HL-60 (cell line): ENCODE measurements around the gene ASB16.
A peak's percentile ranks its signal among the peaks of the same experiment; 100 is the strongest.

Experiments
- DNase-seq, 2 experiments: peaks; one replicate each; pipeline ENCODE4 v3.0.0-alpha.2; 2010 to 2020; ENCODE audit warnings: low read depth in 1 of 2, low spot score in 1 of 2
- H3K27ac ChIP-seq: fragments of 250-450 bp; sonication (Bioruptor Pico); replicated peaks from 2 replicates; pipeline ENCODE4 v1.5.1; 2020; ENCODE audit warnings: mild to moderate bottlenecking, moderate library complexity
- H3K27me3 ChIP-seq: fragments of 250-450 bp; sonication (Bioruptor Pico); 2 replicates; pipeline ENCODE4 v1.5.1; 2021; ENCODE audit warnings: mild to moderate bottlenecking, moderate library complexity; ENCODE audit not compliant: insufficient read depth, poor library complexity, severe bottlenecking
- H3K4me3 ChIP-seq: replicated peaks from 2 replicates; pipeline ENCODE4 v1.5.1; 2011; ENCODE audit warnings: mild to moderate bottlenecking, control low read depth, low read length; ENCODE audit not compliant: insufficient read depth
- CTCF ChIP-seq: IDR thresholded peaks from one replicate; pipeline ENCODE4 v1.5.1; 2011; ENCODE audit warnings: low read length, control low read depth, inconsistent platforms; ENCODE audit not compliant: insufficient read depth
- GABPA ChIP-seq: IDR thresholded peaks from 2 replicates; pipeline ENCODE4 v1.6.1; 2012; ENCODE audit warnings: low read depth
- POLR2AphosphoS5 ChIP-seq: IDR thresholded peaks from 2 replicates; pipeline ENCODE4 v1.6.1; 2012; ENCODE audit warnings: low read depth
- REST ChIP-seq: IDR thresholded peaks from 2 replicates; pipeline ENCODE4 v1.6.1; 2012; ENCODE audit warnings: low read depth; ENCODE audit not compliant: insufficient replicate concordance
- SPI1 ChIP-seq: IDR thresholded peaks from 2 replicates; pipeline ENCODE4 v1.6.1; 2012; ENCODE audit warnings: low read depth, mild to moderate bottlenecking, borderline replicate concordance

The ASB16 gene

GRCh38 chr17:44197107-44197506 is 26.6 kb downstream of the ASB16 start:
- DNase-seq, result no peak
- Histone ChIP-seq H3K27ac (peak overlapping the region; percentile 93), H3K4me3 (no peak overlapping the region), H3K27me3 (no peaks in the 10 kb centered on the region)
- no peak for TF ChIP-seq GABPA
- no peak for TF ChIP-seq REST
- TF ChIP-seq SPI1, result no peak
- TF ChIP-seq CTCF, result no peak
- no peak for TF ChIP-seq POLR2AphosphoS5

GRCh38 chr17:44197980-44198720 is 27.6 kb downstream of the ASB16 start:
- peak overlapping the region; percentile 75 for H3K4me3 ChIP-seq
- no peaks in the 10 kb centered on the region for H3K27me3 ChIP-seq
- TF ChIP-seq REST (peak; percentile 5), SPI1 (0 out of 2 replicates have a peak, but pooled peaks have one; percentile 0), CTCF (no peak), GABPA (no peak), POLR2AphosphoS5 (peak; percentile 37; the same call in 1 of the 2 replicates)
- peak; percentile 85 to 92 for DNase-seq
- peak overlapping the region; percentile 93 for H3K27ac ChIP-seq

GRCh38 chr17:44198721-44199552 is 28.4 kb downstream of the ASB16 start:
- DNase-seq, result peak in 1 of 2 experiments; percentile 44
- Histone ChIP-seq H3K4me3 (peak overlapping the region; percentile 75), H3K27ac (peak overlapping the region; percentile 93), H3K27me3 (no peaks in the 10 kb centered on the region)
- TF ChIP-seq GABPA (no peak), POLR2AphosphoS5 (0 out of 2 replicates have a peak, but pooled peaks have one; percentile 0), REST (no peak), CTCF (no peak)
